Measurements from ENCODE around the gene ADARB1.

The ADARB1 gene

DNA sequence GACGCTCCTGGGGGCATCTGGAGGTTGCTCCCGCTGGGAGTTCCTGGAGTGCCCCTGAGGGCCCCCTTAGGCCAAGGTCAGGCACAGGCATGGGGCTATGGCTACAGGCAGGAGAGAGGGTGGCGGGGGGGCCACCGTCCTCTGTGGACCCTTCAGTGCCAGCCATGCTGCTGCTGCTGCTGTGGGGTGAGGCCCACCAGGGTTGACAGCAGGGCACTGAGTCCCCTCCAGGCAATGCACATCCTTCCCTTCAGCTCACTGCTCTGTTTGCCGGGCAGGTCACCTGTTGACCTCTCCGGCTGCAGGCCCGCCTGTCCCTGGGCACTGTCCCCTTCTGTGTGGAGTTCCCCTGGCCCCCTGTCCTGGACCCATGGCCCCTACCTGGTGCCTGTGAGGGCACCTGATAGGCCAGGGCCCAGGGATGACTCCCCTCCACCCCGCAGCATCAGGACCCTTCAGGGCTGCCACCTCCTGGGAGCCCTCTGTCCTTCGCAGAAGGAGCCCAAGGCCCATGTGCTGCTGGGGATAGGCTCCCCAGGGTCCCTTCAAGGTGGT lies 34.1 kb upstream of the ADARB1 start:
- TF ChIP-seq, protein P1, sequence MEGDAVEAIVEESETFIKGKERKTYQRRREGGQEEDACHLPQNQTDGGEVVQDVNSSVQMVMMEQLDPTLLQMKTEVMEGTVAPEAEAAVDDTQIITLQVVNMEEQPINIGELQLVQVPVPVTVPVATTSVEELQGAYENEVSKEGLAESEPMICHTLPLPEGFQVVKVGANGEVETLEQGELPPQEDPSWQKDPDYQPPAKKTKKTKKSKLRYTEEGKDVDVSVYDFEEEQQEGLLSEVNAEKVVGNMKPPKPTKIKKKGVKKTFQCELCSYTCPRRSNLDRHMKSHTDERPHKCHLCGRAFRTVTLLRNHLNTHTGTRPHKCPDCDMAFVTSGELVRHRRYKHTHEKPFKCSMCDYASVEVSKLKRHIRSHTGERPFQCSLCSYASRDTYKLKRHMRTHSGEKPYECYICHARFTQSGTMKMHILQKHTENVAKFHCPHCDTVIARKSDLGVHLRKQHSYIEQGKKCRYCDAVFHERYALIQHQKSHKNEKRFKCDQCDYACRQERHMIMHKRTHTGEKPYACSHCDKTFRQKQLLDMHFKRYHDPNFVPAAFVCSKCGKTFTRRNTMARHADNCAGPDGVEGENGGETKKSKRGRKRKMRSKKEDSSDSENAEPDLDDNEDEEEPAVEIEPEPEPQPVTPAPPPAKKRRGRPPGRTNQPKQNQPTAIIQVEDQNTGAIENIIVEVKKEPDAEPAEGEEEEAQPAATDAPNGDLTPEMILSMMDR (IDR thresholded peaks at IDR 0.05; ENCODE audit: borderline replicate concordance, control extremely low read depth, extremely low read depth, insufficient read depth, missing control alignments) = no peak
- in situ Hi-C loops (cut with MboI; ENCODE audit: low sequenced_read_pairs, unreplicated experiment) = no loop called here
- DNase-seq (ENCODE audit: low spot score) = no peak

DNA sequence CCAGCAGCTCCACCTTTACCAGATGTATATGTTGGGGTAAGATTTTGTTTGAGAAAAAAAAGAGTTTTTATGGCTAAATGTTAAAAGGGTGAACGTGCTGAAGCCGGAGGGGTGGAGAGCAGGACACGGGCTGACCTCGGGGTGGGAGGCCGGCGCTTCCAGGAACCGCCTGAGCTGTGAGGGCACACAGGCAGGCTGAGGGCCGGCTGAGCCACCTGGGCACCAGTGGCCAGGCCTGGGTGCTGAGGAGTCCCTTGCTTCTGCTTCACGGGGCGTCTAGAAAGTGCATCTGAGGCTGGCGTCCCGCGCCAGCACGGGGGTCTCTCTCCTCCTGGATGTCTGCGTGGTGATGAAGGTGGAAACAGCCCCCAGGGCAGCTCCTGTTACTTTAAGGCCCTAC lies 33.6 kb upstream of the ADARB1 start:
- in situ Hi-C loops (cut with MboI; ENCODE audit: low sequenced_read_pairs, unreplicated experiment) = no loop called here
- TF ChIP-seq, protein P1 (IDR thresholded peaks at IDR 0.05; ENCODE audit: borderline replicate concordance, control extremely low read depth, extremely low read depth, insufficient read depth, missing control alignments) = no peak
- DNase-seq (ENCODE audit: low spot score) = no peak

DNA sequence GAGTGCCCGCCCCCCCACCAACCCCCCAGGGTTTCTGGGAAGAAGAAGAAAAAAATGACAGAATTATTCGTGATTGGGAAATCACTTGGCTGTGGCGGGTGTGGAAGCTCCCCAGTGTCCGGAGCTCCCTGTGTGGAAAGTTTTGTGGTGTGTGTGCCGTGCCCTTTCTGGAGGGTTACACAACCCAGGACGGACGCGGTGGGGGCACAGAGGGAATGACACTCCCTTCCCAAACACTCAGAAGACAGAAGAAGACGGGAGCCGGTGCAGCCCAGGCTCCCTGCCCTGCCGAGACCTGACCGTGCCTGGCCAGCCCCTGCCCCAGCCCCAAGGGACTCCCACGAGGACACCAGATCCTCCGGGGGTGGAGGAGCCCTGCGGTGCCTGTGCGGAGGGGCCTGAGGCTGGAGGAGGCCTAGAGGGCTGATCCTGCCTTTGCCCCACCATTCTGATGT lies 33.0 kb upstream of the ADARB1 start:
- in situ Hi-C loops (cut with MboI; ENCODE audit: low sequenced_read_pairs, unreplicated experiment) = no loop called here

DNA sequence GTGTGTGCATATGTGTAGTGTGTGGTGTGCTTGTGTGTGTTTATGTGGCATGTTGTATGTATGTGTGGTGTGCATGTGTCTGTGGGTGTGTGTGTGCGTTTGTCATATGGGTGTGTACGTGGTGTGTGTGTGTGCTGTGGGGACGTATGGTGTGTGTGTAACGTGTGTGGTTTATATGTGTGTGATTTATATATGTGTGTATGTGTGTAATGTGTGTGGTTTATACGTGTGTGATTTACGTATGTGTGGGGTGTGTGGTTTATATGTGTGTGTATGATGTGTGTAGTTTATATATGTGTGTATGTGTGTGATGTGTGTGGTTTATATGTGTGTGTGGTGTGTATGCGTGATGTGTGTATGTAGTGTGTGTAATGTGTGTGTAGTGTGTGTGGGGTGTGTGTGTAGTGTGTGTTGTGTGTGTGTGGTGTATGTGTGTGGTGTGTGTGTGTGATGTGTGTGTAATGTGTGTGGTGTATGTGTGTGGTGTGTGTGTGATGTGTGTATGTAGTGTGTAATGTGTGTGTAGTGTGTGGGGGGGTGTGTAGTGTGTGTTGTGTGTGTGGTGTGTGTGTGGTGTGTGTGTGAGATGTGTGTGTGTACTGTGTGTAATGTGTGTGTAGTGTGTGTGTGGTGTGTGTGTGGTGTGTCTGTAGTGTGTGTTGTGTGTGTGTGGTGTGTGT lies 32.3 kb upstream of the ADARB1 start:
- TF ChIP-seq, protein P1 (IDR thresholded peaks at IDR 0.05; ENCODE audit: borderline replicate concordance, control extremely low read depth, extremely low read depth, insufficient read depth, missing control alignments) = no peak
- in situ Hi-C loops (cut with MboI; ENCODE audit: low sequenced_read_pairs, unreplicated experiment) = no loop called here
- DNase-seq (ENCODE audit: low spot score) = no peak

More for the DNA sequence above, 33.0 kb upstream of the ADARB1 start:
- DNase-seq (ENCODE audit: low spot score) = no peak
- TF ChIP-seq, protein P1 (IDR thresholded peaks at IDR 0.05; ENCODE audit: borderline replicate concordance, control extremely low read depth, extremely low read depth, insufficient read depth, missing control alignments) = no peak

DNA sequence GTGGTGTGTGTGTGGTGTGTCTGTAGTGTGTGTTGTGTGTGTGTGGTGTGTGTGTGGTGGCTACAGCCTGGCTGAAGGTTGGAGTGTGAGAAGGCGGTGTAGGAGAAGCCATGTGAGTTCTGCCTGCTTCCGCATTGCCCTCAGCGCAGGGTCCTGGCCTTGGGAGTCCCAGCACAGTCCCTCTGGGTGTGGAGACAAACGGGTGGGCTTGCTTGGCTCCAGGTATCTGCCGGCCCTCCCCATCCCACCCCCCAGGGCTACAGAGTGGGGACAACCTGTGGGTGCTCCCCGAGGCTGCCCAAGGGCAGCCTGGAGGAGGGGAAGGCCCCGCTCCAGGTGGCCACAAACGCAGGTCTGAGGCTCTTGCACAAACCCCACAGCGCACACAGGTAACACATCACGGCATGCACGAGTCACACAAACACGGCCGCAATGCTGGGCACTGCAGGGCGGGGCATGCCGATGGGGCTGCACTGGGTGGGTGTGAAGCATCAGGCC lies 31.7 kb upstream of the ADARB1 start:
- in situ Hi-C loops (cut with MboI; ENCODE audit: low sequenced_read_pairs, unreplicated experiment) = no loop called here
- DNase-seq (ENCODE audit: low spot score) = no peak
- TF ChIP-seq, protein P1 (IDR thresholded peaks at IDR 0.05; ENCODE audit: borderline replicate concordance, control extremely low read depth, extremely low read depth, insufficient read depth, missing control alignments) = no peak

DNA sequence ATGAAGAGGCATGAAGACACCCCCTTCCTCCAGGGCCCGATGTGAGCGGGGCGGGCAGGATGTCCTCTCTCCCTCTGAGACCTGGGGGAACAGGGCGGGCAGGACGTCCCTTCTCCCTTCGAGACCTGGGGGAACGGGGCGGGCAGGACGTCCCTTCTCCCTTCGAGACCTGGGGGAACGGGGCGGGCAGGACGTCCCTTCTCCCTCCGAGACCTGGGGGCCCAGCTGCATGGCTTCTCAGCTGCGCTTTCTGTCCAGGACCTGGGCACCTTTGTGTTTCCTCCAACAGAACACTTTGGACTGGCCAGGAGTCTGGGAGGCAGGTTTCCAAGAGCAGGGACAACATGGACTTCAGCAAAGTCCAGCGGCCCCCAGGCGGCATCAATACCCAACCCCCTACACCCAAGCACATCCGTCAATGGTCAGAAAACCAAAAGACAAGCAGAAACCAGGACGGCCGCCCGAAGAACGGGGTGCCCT lies 30.8 kb upstream of the ADARB1 start:
- no peak for DNase-seq (ENCODE audit: low spot score)
- TF ChIP-seq, protein P1 (IDR thresholded peaks at IDR 0.05; ENCODE audit: borderline replicate concordance, control extremely low read depth, extremely low read depth, insufficient read depth, missing control alignments) = no peak
- in situ Hi-C loops (cut with MboI; ENCODE audit: low sequenced_read_pairs, unreplicated experiment) = no loop called here
